HUES48 (cell line): ENCODE results near the gene ERCC6.

Source experiments
- H3K27ac ChIP-seq: one replicate; pipeline ENCODE4 v1.7.0; 2013; ENCODE audit warnings: low read depth, low read length, inconsistent platforms
- H3K27me3 ChIP-seq: 2 replicates; pipeline ENCODE4 v1.6.1; 2013; ENCODE audit warnings: mild to moderate bottlenecking, low read length; ENCODE audit not compliant: control insufficient read depth, insufficient read depth
- H3K36me3 ChIP-seq: 2 replicates; pipeline ENCODE4 v1.6.1; 2013; ENCODE audit warnings: low read length; ENCODE audit not compliant: control insufficient read depth, insufficient read depth
- H3K4me1 ChIP-seq: 2 replicates; pipeline ENCODE4 v1.6.1; 2013; ENCODE audit warnings: mild to moderate bottlenecking, low read length; ENCODE audit not compliant: control insufficient read depth, insufficient read depth
- H3K4me3 ChIP-seq: 2 replicates; pipeline ENCODE4 v1.5.1; 2013; ENCODE audit warnings: mild to moderate bottlenecking, low read depth, low read length
- H3K9ac ChIP-seq: 2 replicates; pipeline ENCODE4 v1.6.1; 2013; ENCODE audit warnings: mild to moderate bottlenecking, low read depth, low read length, moderate library complexity
- H3K9me3 ChIP-seq: 2 replicates; pipeline ENCODE4 v1.6.1; 2013; ENCODE audit warnings: low read length; ENCODE audit not compliant: control insufficient read depth, insufficient read depth

ERCC6 gene

GRCh38 chr10:49527061-49527460 lies 11.9 kb downstream of the ERCC6 start:
- H3K27ac ChIP-seq, result no peak overlapping the region
- no peaks in the 10 kb centered on the region for H3K9me3 ChIP-seq
- no peaks in the 10 kb centered on the region for H3K27me3 ChIP-seq
- H3K4me3 ChIP-seq, result no peak overlapping the region
- H3K9ac ChIP-seq, result no peak overlapping the region
- H3K4me1 ChIP-seq, result peaks cover 14% of the 10 kb centered on the region
- H3K36me3 ChIP-seq, result peaks cover 42% of the 10 kb centered on the region

GRCh38 chr10:49526619-49527018 lies 12.3 kb downstream of the ERCC6 start:
- no peak overlapping the region for H3K4me3 ChIP-seq
- H3K4me1 ChIP-seq, result peaks cover 19% of the 10 kb centered on the region
- H3K36me3 ChIP-seq, result peaks cover 37% of the 10 kb centered on the region
- no peaks in the 10 kb centered on the region for H3K27me3 ChIP-seq
- H3K9me3 ChIP-seq, result no peaks in the 10 kb centered on the region
- H3K27ac ChIP-seq, result no peak overlapping the region
- H3K9ac ChIP-seq, result no peak overlapping the region

- Histone ChIP-seq H3K27me3 (no peaks in the 10 kb centered on the region), H3K4me1 (peaks cover 20% of the 10 kb centered on the region), H3K9ac (no peak overlapping the region), H3K27ac (no peak overlapping the region), H3K36me3 (peaks cover 21% of the 10 kb centered on the region), H3K4me3 (no peak overlapping the region), H3K9me3 (no peaks in the 10 kb centered on the region)
These were observed 14.4 kb downstream of the ERCC6 start for GRCh38 chr10:49524496-49524895.

GRCh38 chr10:49523301-49523700 lies 15.6 kb downstream of the ERCC6 start:
- Histone ChIP-seq H3K4me1 (peaks cover 20% of the 10 kb centered on the region), H3K27ac (no peak overlapping the region), H3K36me3 (peaks cover 20% of the 10 kb centered on the region), H3K4me3 (no peak overlapping the region), H3K27me3 (no peaks in the 10 kb centered on the region), H3K9ac (no peak overlapping the region), H3K9me3 (no peaks in the 10 kb centered on the region)

- peaks cover 5% of the 10 kb centered on the region for H3K36me3 ChIP-seq
- H3K27me3 ChIP-seq, result no peaks in the 10 kb centered on the region
- no peak overlapping the region for H3K27ac ChIP-seq
- no peak overlapping the region for H3K4me3 ChIP-seq
- peaks cover 20% of the 10 kb centered on the region for H3K4me1 ChIP-seq
- no peak overlapping the region for H3K9ac ChIP-seq
- no peaks in the 10 kb centered on the region for H3K9me3 ChIP-seq
These were observed 17.9 kb downstream of the ERCC6 start for GRCh38 chr10:49521062-49521461.

- Histone ChIP-seq H3K4me1 (peaks cover 20% of the 10 kb centered on the region), H3K9ac (no peak overlapping the region), H3K36me3 (no peaks in the 10 kb centered on the region), H3K27ac (no peak overlapping the region), H3K9me3 (no peaks in the 10 kb centered on the region), H3K27me3 (no peaks in the 10 kb centered on the region), H3K4me3 (no peak overlapping the region)
These were observed 18.7 kb downstream of the ERCC6 start for GRCh38 chr10:49520122-49520775.

GRCh38 chr10:49519717-49520116 lies 19.2 kb downstream of the ERCC6 start:
- Histone ChIP-seq H3K36me3 (no peaks in the 10 kb centered on the region), H3K9me3 (no peaks in the 10 kb centered on the region), H3K9ac (no peak overlapping the region), H3K4me1 (peaks cover 20% of the 10 kb centered on the region), H3K27me3 (no peaks in the 10 kb centered on the region), H3K27ac (no peak overlapping the region), H3K4me3 (no peak overlapping the region)

GRCh38 chr10:49518982-49519578 lies 19.8 kb downstream of the ERCC6 start:
- Histone ChIP-seq H3K4me3 (no peak overlapping the region), H3K36me3 (no peaks in the 10 kb centered on the region), H3K9ac (no peak overlapping the region), H3K27ac (no peak overlapping the region), H3K4me1 (peaks cover 20% of the 10 kb centered on the region), H3K9me3 (no peaks in the 10 kb centered on the region), H3K27me3 (no peaks in the 10 kb centered on the region)

GRCh38 chr10:49518566-49518965 lies 20.4 kb downstream of the ERCC6 start:
- Histone ChIP-seq H3K9ac (no peak overlapping the region), H3K27ac (no peak overlapping the region), H3K27me3 (no peaks in the 10 kb centered on the region)

GRCh38 chr10:49516216-49516970 lies 22.5 kb downstream of the ERCC6 start:
- Histone ChIP-seq H3K9me3 (no peaks in the 10 kb centered on the region), H3K4me3 (no peak overlapping the region), H3K36me3 (no peaks in the 10 kb centered on the region), H3K27ac (no peak overlapping the region), H3K27me3 (no peaks in the 10 kb centered on the region), H3K4me1 (no peaks in the 10 kb centered on the region), H3K9ac (no peak overlapping the region)

More at GRCh38 chr10:49518566-49518965, 20.4 kb downstream of the ERCC6 start:
- Histone ChIP-seq H3K36me3 (no peaks in the 10 kb centered on the region), H3K4me3 (no peak overlapping the region), H3K4me1 (peaks cover 16% of the 10 kb centered on the region), H3K9me3 (no peaks in the 10 kb centered on the region)
